Measurements from ENCODE around the gene ZNF783. TPM values are rescaled to one million over a fixed set of nuclear protein-coding genes. Genes with fewer than 3 reads are reported as not detected.

The ZNF783 gene
- total RNA-seq, 1 donor from 2014 or later = 10.4 TPM

DNA sequence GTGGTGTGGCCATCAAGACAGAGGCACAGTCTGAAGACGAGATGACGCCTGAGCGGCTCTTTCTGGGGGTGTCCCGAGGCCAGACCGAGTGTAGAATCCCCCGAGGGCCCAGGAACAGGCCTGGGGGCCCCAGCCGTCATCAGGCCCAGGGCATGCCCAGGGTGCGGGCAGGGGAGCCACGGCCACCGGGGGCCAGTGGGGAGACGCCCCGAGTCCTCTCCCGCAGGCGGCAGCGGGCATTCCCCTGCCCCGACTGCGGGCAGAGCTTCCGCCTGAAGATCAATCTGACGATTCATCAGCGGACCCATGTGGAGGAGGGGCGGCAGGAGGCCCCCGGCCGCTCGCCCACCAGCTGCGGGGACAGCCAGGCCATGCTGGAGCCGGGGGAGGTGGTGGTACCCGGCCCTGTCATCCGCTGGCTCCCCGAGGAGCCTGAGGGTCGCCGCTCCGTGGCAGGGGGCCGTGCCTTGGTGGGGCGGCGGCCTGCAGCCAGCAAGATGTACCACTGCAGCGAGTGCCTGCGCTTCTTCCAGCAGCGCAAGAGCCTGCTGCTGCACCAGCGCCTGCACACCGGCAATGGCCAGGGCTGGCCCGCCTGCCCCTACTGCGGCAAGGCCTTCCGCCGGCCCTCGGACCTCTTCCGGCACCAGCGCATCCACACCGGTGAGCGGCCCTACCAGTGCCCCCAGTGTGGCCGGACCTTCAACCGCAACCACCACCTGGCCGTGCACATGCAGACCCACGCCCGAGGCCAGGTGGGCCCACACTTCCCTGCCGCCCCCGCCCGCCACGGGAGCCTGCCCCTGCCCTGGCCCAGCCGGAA is 19.7 kb downstream of the ZNF783 start:
- Histone ChIP-seq H3K27me3 (ENCODE audit: control insufficient read depth, insufficient read depth, low read length) (no peaks in the 10 kb centered on the region), H3K36me3 (ENCODE audit: control insufficient read depth, insufficient read depth, low read length) (peaks cover 2% of the 10 kb centered on the region), H3K4me3 (ENCODE audit: low read depth, low read length) (no peak overlapping the region)
- no peak for DNase-seq (ENCODE audit: low read depth)
- TF ChIP-seq, protein P1, sequence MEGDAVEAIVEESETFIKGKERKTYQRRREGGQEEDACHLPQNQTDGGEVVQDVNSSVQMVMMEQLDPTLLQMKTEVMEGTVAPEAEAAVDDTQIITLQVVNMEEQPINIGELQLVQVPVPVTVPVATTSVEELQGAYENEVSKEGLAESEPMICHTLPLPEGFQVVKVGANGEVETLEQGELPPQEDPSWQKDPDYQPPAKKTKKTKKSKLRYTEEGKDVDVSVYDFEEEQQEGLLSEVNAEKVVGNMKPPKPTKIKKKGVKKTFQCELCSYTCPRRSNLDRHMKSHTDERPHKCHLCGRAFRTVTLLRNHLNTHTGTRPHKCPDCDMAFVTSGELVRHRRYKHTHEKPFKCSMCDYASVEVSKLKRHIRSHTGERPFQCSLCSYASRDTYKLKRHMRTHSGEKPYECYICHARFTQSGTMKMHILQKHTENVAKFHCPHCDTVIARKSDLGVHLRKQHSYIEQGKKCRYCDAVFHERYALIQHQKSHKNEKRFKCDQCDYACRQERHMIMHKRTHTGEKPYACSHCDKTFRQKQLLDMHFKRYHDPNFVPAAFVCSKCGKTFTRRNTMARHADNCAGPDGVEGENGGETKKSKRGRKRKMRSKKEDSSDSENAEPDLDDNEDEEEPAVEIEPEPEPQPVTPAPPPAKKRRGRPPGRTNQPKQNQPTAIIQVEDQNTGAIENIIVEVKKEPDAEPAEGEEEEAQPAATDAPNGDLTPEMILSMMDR (IDR thresholded peaks at IDR 0.05; ENCODE audit: insufficient read depth, low read length, poor library complexity, severe bottlenecking) = no peak

GRCh38 chr7:149282331-149282655 is 20.3 kb downstream of the ZNF783 start:
- no peak overlapping the region for H3K4me3 ChIP-seq (ENCODE audit: low read depth, low read length)
- no peaks in the 10 kb centered on the region for H3K27me3 ChIP-seq (ENCODE audit: control insufficient read depth, insufficient read depth, low read length)
- TF ChIP-seq, protein P1 (IDR thresholded peaks at IDR 0.05; ENCODE audit: insufficient read depth, low read length, poor library complexity, severe bottlenecking) = no peak
- peaks cover 2% of the 10 kb centered on the region for H3K36me3 ChIP-seq (ENCODE audit: control insufficient read depth, insufficient read depth, low read length)
- DNase-seq (ENCODE audit: low read depth) = no peak

GRCh38 chr7:149283321-149283720 is 21.3 kb downstream of the ZNF783 start:
- DNase-seq (ENCODE audit: low read depth) = no peak
- H3K36me3 ChIP-seq (ENCODE audit: control insufficient read depth, insufficient read depth, low read length) = peaks cover 2% of the 10 kb centered on the region
- TF ChIP-seq, protein P1 (IDR thresholded peaks at IDR 0.05; ENCODE audit: insufficient read depth, low read length, poor library complexity, severe bottlenecking) = no peak
- no peaks in the 10 kb centered on the region for H3K27me3 ChIP-seq (ENCODE audit: control insufficient read depth, insufficient read depth, low read length)
- H3K4me3 ChIP-seq (ENCODE audit: low read depth, low read length) = no peak overlapping the region

- Histone ChIP-seq H3K27me3 (ENCODE audit: control insufficient read depth, insufficient read depth, low read length) (no peaks in the 10 kb centered on the region), H3K36me3 (ENCODE audit: control insufficient read depth, insufficient read depth, low read length) (peaks cover 2% of the 10 kb centered on the region), H3K4me3 (ENCODE audit: low read depth, low read length) (no peak overlapping the region)
- TF ChIP-seq, protein P1 (IDR thresholded peaks at IDR 0.05; ENCODE audit: insufficient read depth, low read length, poor library complexity, severe bottlenecking) = no peak
- DNase-seq (ENCODE audit: low read depth) = no peak
These were observed 22.3 kb downstream of the ZNF783 start for GRCh38 chr7:149284343-149284742.

- Histone ChIP-seq H3K36me3 (ENCODE audit: control insufficient read depth, insufficient read depth, low read length) (peaks cover 2% of the 10 kb centered on the region), H3K27me3 (ENCODE audit: control insufficient read depth, insufficient read depth, low read length) (no peaks in the 10 kb centered on the region), H3K4me3 (ENCODE audit: low read depth, low read length) (peak overlapping the region; percentile 70)
- TF ChIP-seq, protein P1 (IDR thresholded peaks at IDR 0.05; ENCODE audit: insufficient read depth, low read length, poor library complexity, severe bottlenecking) = no peak
- peak; percentile 49 for DNase-seq (ENCODE audit: low read depth)
These were observed 23.0 kb downstream of the ZNF783 start for GRCh38 chr7:149284850-149285585.
